ENCODE results near the gene NCOA6.

DNA sequence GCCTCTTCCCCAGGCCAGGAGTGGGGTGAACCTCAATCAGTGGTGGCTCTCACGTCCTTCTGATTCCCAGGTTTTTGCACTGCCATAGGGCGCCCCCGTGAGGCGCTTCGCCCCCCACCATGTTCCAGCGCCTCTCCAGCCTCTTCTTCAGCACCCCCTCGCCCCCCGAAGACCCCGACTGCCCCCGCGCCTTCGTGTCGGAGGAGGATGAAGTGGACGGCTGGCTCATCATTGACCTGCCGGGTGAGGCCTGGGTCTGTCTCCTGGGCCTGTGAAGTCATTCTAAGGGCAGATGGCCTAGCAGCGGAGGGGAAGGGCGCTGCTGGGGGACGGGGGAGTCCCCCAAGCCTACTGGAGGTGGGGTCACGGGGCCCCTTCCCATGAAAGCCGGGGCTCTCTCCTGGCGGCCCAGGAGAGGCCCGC, 116.8 kb downstream of the NCOA6 start:
- TF ChIP-seq, protein P1, sequence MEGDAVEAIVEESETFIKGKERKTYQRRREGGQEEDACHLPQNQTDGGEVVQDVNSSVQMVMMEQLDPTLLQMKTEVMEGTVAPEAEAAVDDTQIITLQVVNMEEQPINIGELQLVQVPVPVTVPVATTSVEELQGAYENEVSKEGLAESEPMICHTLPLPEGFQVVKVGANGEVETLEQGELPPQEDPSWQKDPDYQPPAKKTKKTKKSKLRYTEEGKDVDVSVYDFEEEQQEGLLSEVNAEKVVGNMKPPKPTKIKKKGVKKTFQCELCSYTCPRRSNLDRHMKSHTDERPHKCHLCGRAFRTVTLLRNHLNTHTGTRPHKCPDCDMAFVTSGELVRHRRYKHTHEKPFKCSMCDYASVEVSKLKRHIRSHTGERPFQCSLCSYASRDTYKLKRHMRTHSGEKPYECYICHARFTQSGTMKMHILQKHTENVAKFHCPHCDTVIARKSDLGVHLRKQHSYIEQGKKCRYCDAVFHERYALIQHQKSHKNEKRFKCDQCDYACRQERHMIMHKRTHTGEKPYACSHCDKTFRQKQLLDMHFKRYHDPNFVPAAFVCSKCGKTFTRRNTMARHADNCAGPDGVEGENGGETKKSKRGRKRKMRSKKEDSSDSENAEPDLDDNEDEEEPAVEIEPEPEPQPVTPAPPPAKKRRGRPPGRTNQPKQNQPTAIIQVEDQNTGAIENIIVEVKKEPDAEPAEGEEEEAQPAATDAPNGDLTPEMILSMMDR (IDR thresholded peaks at IDR 0.05; ENCODE audit: insufficient read depth, low read depth, low read length): peak; percentile 6
- no peak for TF ChIP-seq EZH2 (IDR thresholded peaks at IDR 0.05; ENCODE audit: insufficient read depth, low read length)
